ENCODE data around the gene RACK1. TPM values are rescaled to one million over a fixed set of nuclear protein-coding genes. Genes with fewer than 3 reads are reported as not detected.

The RACK1 gene
- total and polyA plus RNA-seq, 2 of the 13 experiments (the other 11 are each of a cell fraction or from before 2014, with no cell fraction given) = 2,514 to 6,141 TPM

DNA sequence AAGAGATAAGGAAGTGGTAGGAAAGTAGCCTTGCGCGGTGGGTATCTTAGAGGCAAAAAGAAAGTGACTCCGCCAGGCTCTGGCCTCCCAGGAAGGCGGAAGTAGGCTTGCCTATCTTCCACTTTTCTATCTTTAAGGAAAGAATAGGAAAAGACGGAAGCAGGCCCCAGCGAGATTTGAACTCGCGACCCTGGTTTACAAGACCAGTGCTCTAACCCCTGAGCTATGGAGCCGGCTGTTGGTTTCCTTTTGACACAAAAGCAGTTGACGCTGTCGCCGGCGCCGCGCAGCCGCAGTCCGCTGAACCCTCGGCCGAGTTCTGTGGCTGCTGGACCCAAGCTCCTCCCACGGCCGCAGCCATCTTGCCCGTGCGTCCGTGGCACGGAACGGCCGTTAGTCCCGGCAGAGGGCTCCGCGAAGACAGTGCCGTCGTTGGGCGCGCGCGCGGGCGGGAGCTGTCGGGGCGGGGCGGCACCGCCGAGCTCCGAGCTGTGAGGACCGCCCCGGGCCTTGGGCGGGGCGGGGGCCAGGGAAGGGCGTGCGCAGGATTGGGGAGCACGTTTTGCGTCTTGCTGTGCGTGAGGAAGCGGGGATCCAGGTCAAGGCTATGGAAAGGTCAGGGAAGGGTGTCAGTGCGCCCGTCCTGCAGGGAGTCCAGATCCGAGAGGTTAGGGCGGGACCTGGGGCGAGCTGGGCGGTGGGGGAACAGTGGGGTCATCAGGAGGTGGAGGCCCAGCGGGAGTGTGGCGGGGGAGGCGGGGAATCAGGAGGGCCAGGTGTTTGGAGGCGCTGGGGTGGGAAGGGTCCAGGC lies 52.0 kb downstream of the RACK1 start (continued):
- TF ChIP-seq, protein P1, sequence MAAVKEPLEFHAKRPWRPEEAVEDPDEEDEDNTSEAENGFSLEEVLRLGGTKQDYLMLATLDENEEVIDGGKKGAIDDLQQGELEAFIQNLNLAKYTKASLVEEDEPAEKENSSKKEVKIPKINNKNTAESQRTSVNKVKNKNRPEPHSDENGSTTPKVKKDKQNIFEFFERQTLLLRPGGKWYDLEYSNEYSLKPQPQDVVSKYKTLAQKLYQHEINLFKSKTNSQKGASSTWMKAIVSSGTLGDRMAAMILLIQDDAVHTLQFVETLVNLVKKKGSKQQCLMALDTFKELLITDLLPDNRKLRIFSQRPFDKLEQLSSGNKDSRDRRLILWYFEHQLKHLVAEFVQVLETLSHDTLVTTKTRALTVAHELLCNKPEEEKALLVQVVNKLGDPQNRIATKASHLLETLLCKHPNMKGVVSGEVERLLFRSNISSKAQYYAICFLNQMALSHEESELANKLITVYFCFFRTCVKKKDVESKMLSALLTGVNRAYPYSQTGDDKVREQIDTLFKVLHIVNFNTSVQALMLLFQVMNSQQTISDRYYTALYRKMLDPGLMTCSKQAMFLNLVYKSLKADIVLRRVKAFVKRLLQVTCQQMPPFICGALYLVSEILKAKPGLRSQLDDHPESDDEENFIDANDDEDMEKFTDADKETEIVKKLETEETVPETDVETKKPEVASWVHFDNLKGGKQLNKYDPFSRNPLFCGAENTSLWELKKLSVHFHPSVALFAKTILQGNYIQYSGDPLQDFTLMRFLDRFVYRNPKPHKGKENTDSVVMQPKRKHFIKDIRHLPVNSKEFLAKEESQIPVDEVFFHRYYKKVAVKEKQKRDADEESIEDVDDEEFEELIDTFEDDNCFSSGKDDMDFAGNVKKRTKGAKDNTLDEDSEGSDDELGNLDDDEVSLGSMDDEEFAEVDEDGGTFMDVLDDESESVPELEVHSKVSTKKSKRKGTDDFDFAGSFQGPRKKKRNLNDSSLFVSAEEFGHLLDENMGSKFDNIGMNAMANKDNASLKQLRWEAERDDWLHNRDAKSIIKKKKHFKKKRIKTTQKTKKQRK (IDR thresholded peaks at IDR 0.05; ENCODE audit: low read length) = no peak
- TF ChIP-seq THAP11 (CRISPR knock-in tag; IDR thresholded peaks at IDR 0.05) (peak; percentile 67), ZBTB38 (CRISPR knock-in tag; IDR thresholded peaks at IDR 0.05) (peak; percentile 84; the same call in 1 of the 2 replicates), CBX1 (IDR thresholded peaks at IDR 0.05; ENCODE audit: low read depth) (no peak), HNRNPH1 (optimal IDR thresholded peaks at IDR 0.05; ENCODE audit: low read depth, low read length) (no peak), RORA (CRISPR knock-in tag; IDR thresholded peaks at IDR 0.05) (no peak), MBNL3 (CRISPR knock-in tag; conservative IDR thresholded peaks at IDR 0.05) (no peak), KLF11 (CRISPR knock-in tag; IDR thresholded peaks at IDR 0.05) (0 out of 2 replicates have a peak, but pooled peaks have one; percentile 25)
- TF ChIP-seq, protein P2, sequence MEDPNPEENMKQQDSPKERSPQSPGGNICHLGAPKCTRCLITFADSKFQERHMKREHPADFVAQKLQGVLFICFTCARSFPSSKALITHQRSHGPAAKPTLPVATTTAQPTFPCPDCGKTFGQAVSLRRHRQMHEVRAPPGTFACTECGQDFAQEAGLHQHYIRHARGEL (CRISPR knock-in tag; IDR thresholded peaks at IDR 0.05) = peak; percentile 78; the same call in 1 of the 2 replicates
- TF ChIP-seq, protein P3, sequence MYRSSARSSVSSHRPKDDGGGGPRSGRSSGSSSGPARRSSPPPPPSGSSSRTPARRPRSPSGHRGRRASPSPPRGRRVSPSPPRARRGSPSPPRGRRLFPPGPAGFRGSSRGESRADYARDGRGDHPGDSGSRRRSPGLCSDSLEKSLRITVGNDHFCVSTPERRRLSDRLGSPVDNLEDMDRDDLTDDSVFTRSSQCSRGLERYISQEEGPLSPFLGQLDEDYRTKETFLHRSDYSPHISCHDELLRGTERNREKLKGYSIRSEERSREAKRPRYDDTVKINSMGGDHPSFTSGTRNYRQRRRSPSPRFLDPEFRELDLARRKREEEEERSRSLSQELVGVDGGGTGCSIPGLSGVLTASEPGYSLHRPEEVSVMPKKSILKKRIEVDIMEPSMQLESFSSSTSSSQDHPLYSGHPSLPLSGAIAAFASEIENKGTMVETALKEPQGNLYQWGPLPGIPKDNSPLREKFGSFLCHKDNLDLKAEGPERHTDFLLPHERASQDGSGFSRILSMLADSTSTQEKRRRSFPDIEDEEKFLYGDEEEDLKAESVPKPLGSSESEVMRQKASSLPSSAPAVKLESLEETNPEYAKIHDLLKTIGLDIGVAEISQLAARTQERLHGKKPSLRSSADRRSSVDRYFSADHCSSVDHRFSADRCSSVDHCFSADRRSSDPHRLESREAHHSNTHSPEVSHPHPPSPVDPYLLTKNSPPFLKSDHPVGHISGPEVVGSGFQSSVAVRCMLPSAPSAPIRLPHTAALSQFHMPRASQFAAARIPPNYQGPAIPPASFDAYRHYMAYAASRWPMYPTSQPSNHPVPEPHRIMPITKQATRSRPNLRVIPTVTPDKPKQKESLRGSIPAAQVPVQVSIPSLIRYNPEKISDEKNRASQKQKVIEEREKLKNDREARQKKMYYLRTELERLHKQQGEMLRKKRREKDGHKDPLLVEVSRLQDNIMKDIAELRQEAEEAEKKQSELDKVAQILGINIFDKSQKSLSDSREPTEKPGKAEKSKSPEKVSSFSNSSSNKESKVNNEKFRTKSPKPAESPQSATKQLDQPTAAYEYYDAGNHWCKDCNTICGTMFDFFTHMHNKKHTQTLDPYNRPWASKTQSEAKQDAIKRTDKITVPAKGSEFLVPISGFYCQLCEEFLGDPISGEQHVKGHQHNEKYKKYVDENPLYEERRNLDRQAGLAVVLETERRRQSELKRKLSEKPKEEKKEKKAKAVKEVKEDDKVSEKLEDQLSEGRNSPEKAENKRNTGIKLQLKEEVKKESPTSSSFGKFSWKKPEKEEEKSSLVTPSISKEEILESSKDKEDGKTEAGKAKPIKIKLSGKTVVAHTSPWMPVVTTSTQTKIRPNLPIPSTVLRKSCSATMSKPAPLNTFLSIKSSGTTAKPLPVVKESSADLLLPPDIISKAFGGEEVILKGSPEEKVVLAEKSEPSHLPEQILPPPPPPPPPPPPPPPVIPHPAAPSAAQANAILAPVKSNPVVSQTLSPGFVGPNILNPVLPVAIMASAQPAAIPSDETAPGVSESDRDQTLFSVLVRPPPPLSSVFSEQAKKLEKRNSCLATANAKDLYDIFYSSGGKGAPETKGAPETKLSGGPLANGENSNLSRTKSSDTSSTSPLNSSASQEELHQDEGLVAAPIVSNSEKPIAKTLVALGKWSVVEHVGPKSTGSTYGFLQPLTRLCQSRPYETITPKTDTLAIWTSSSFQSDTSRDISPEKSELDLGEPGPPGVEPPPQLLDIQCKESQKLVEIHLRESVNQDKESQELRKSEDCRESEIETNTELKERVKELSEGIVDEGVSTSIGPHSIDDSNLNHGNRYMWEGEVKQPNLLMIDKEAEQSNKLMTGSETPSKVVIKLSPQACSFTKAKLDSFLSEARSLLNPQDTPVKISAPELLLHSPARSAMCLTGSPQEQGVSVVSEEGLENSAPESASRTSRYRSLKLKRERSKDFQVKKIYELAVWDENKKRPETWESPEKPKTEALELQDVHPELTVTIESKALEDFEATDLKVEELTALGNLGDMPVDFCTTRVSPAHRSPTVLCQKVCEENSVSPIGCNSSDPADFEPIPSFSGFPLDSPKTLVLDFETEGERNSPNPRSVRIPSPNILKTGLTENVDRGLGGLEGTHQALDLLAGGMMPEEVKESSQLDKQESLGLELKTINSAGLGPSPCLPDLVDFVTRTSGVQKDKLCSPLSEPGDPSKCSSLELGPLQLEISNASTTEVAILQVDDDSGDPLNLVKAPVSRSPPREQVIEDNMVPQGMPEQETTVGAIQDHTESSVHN (CRISPR knock-in tag; IDR thresholded peaks at IDR 0.05) = 0 out of 2 replicates have a peak, but pooled peaks have one; percentile 76
- TF ChIP-seq, protein P4, sequence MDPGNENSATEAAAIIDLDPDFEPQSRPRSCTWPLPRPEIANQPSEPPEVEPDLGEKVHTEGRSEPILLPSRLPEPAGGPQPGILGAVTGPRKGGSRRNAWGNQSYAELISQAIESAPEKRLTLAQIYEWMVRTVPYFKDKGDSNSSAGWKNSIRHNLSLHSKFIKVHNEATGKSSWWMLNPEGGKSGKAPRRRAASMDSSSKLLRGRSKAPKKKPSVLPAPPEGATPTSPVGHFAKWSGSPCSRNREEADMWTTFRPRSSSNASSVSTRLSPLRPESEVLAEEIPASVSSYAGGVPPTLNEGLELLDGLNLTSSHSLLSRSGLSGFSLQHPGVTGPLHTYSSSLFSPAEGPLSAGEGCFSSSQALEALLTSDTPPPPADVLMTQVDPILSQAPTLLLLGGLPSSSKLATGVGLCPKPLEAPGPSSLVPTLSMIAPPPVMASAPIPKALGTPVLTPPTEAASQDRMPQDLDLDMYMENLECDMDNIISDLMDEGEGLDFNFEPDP (CRISPR knock-in tag; conservative IDR thresholded peaks at IDR 0.05) = no peak

All from HepG2 (cell line).